K562 (cell line): ENCODE measurements around the gene HMCN1.

Experiments
- GATAD2B ChIP-seq: fragments of 450-650 bp; IDR thresholded peaks from 2 replicates; pipeline ENCODE4 v1.6.1; 2017; ENCODE audit warnings: mild to moderate bottlenecking, borderline replicate concordance
- POLR2A ChIP-seq: fragments of 450-650 bp; conservative IDR thresholded peaks from 2 replicates; pipeline ENCODE4 v1.6.1; 2016
- POLR2AphosphoS2 ChIP-seq: IDR thresholded peaks from 2 replicates; pipeline ENCODE4 v1.6.1; 2012; ENCODE audit warnings: low read length, improper control_type of control experiment
- TCF7L2 ChIP-seq: fragments of 150-350 bp; IDR thresholded peaks from 2 replicates; pipeline ENCODE4 v1.6.1; 2016; ENCODE audit warnings: low read depth, mild to moderate bottlenecking, low read length, moderate library complexity
- TEAD4 ChIP-seq, 2 experiments: sonication (generic) in 1 of 2; formaldehyde crosslinking in 1 of 2; IDR thresholded peaks; 2 replicates each; pipeline versions ENCODE4 v1.6.1 to v1.8.0; 2012 to 2022; ENCODE audit warnings: borderline replicate concordance in 1 of 2, inconsistent platforms in 1 of 2, low read length in 1 of 2, mild to moderate bottlenecking in 1 of 2, missing genetic modification reagents in 1 of 2
- ZNF24 ChIP-seq: fragments of 450-650 bp; IDR thresholded peaks from 2 replicates; pipeline ENCODE4 v1.6.1; 2016
- ZNF766 ChIP-seq: fragments of 200-800 bp; sonication (Bioruptor generic); conservative IDR thresholded peaks from 2 replicates; pipeline ENCODE4 v1.6.1; 2016; ENCODE audit warnings: missing genetic modification characterization, missing compliant biosample characterization
- TF ChIP-seq, protein P1 (sequence below), 2 experiments: fragments of 450-650 bp; formaldehyde crosslinking in 1 of 2; IDR thresholded peaks; 2 replicates each; pipeline versions ENCODE4 v1.4.0 to v1.6.1; 2014 to 2020; ENCODE audit warnings: mild to moderate bottlenecking in 2 of 2, borderline replicate concordance in 1 of 2, low read depth in 1 of 2
- TF ChIP-seq, protein P2 (sequence below), 3 experiments: IDR thresholded peaks in 2 of 3; conservative IDR thresholded peaks in 1 of 3; 2 replicates each; pipeline ENCODE4 v1.5.1; 2011 to 2012; ENCODE audit warnings: low read length in 3 of 3, mild to moderate bottlenecking in 3 of 3, control low read depth in 2 of 3, improper control_type of control experiment in 1 of 3, inconsistent platforms in 1 of 3, low read depth in 1 of 3, mixed read lengths in 1 of 3, moderate library complexity in 1 of 3; ENCODE audit not compliant: insufficient read depth in 2 of 3
- TF ChIP-seq, protein P3 (sequence below): sonication (generic); formaldehyde crosslinking; IDR thresholded peaks from 2 replicates; pipeline ENCODE4 v1.9.0; 2022; ENCODE audit warnings: mild to moderate bottlenecking, missing genetic modification reagents
- TF ChIP-seq, protein P4 (sequence below), 2 experiments: fragments of 450-650 bp in 1 of 2; sonication (generic) in 1 of 2; formaldehyde crosslinking in 1 of 2; IDR thresholded peaks in 1 of 2; conservative IDR thresholded peaks in 1 of 2; 2 replicates each; pipeline versions ENCODE4 v1.6.1 to v1.8.1; 2016 to 2023; ENCODE audit warnings: mild to moderate bottlenecking in 2 of 2, moderate library complexity in 2 of 2, inconsistent platforms in 1 of 2, missing genetic modification reagents in 1 of 2
- TF ChIP-seq, protein P5 (sequence below): sonication (generic); formaldehyde crosslinking; IDR thresholded peaks from 2 replicates; pipeline ENCODE4 v1.8.0; 2022; ENCODE audit warnings: mild to moderate bottlenecking, missing genetic modification reagents, borderline replicate concordance
- TF ChIP-seq, protein P6 (sequence below): sonication (generic); formaldehyde crosslinking; IDR thresholded peaks from 2 replicates; pipeline ENCODE4 v1.8.1; 2023; ENCODE audit warnings: mild to moderate bottlenecking, missing genetic modification reagents

DNA sequence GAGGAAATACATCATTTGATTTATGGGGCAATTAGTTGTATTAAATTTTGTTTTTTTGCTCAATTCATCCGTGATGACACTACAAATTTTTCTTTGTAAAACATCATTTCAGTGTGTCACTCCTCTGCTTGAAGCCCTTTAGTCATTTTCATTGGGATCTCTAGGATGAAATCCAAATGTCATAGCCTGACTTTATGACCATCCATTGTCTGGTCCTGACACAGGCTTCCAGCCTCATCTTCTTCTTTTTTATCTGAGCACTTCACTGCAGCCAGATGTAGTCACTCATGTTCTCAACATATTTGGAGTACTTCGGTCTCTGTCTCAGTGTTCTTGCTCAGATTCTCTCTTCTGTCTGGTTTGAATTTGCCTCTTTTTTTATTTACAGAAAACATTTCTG, 173.1 kb downstream of the HMCN1 start:
- TF ChIP-seq POLR2A = no peak
- TF ChIP-seq, protein P1, sequence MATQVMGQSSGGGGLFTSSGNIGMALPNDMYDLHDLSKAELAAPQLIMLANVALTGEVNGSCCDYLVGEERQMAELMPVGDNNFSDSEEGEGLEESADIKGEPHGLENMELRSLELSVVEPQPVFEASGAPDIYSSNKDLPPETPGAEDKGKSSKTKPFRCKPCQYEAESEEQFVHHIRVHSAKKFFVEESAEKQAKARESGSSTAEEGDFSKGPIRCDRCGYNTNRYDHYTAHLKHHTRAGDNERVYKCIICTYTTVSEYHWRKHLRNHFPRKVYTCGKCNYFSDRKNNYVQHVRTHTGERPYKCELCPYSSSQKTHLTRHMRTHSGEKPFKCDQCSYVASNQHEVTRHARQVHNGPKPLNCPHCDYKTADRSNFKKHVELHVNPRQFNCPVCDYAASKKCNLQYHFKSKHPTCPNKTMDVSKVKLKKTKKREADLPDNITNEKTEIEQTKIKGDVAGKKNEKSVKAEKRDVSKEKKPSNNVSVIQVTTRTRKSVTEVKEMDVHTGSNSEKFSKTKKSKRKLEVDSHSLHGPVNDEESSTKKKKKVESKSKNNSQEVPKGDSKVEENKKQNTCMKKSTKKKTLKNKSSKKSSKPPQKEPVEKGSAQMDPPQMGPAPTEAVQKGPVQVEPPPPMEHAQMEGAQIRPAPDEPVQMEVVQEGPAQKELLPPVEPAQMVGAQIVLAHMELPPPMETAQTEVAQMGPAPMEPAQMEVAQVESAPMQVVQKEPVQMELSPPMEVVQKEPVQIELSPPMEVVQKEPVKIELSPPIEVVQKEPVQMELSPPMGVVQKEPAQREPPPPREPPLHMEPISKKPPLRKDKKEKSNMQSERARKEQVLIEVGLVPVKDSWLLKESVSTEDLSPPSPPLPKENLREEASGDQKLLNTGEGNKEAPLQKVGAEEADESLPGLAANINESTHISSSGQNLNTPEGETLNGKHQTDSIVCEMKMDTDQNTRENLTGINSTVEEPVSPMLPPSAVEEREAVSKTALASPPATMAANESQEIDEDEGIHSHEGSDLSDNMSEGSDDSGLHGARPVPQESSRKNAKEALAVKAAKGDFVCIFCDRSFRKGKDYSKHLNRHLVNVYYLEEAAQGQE (IDR thresholded peaks at IDR 0.05; ENCODE audit: borderline replicate concordance) = no peak
- TF ChIP-seq, protein P1 (CRISPR knock-in tag; IDR thresholded peaks at IDR 0.05; ENCODE audit: low read depth) = no peak
- TF ChIP-seq ZNF766 = no peak
- TF ChIP-seq, protein P2, sequence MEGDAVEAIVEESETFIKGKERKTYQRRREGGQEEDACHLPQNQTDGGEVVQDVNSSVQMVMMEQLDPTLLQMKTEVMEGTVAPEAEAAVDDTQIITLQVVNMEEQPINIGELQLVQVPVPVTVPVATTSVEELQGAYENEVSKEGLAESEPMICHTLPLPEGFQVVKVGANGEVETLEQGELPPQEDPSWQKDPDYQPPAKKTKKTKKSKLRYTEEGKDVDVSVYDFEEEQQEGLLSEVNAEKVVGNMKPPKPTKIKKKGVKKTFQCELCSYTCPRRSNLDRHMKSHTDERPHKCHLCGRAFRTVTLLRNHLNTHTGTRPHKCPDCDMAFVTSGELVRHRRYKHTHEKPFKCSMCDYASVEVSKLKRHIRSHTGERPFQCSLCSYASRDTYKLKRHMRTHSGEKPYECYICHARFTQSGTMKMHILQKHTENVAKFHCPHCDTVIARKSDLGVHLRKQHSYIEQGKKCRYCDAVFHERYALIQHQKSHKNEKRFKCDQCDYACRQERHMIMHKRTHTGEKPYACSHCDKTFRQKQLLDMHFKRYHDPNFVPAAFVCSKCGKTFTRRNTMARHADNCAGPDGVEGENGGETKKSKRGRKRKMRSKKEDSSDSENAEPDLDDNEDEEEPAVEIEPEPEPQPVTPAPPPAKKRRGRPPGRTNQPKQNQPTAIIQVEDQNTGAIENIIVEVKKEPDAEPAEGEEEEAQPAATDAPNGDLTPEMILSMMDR (IDR thresholded peaks at IDR 0.05 in 2 of 3, conservative IDR thresholded peaks at IDR 0.05 in 1 of 3; ENCODE audit: insufficient read depth in 2 of 3, low read depth in 1 of 3, low read length in 3 of 3) = no peak
- TF ChIP-seq, protein P3, sequence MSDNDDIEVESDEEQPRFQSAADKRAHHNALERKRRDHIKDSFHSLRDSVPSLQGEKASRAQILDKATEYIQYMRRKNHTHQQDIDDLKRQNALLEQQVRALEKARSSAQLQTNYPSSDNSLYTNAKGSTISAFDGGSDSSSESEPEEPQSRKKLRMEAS (CRISPR knock-in tag) = no peak
- TF ChIP-seq GATAD2B = no peak
- TF ChIP-seq TCF7L2 = no peak
- no peak for TF ChIP-seq TEAD4 (IDR thresholded peaks at IDR 0.05; ENCODE audit: low read length)
- TF ChIP-seq TEAD4 (CRISPR knock-in tag; IDR thresholded peaks at IDR 0.05; ENCODE audit: borderline replicate concordance) = no peak
- TF ChIP-seq, protein P4, sequence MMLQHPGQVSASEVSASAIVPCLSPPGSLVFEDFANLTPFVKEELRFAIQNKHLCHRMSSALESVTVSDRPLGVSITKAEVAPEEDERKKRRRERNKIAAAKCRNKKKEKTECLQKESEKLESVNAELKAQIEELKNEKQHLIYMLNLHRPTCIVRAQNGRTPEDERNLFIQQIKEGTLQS (IDR thresholded peaks at IDR 0.05) = no peak
- TF ChIP-seq, protein P4 (CRISPR knock-in tag; conservative IDR thresholded peaks at IDR 0.05) = no peak
- TF ChIP-seq, protein P5, sequence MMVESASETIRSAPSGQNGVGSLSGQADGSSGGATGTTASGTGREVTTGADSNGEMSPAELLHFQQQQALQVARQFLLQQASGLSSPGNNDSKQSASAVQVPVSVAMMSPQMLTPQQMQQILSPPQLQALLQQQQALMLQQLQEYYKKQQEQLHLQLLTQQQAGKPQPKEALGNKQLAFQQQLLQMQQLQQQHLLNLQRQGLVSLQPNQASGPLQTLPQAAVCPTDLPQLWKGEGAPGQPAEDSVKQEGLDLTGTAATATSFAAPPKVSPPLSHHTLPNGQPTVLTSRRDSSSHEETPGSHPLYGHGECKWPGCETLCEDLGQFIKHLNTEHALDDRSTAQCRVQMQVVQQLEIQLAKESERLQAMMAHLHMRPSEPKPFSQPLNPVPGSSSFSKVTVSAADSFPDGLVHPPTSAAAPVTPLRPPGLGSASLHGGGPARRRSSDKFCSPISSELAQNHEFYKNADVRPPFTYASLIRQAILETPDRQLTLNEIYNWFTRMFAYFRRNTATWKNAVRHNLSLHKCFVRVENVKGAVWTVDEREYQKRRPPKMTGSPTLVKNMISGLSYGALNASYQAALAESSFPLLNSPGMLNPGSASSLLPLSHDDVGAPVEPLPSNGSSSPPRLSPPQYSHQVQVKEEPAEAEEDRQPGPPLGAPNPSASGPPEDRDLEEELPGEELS (CRISPR knock-in tag) = no peak
- no peak for TF ChIP-seq ZNF24
- no peak for TF ChIP-seq POLR2AphosphoS2
- TF ChIP-seq, protein P6, sequence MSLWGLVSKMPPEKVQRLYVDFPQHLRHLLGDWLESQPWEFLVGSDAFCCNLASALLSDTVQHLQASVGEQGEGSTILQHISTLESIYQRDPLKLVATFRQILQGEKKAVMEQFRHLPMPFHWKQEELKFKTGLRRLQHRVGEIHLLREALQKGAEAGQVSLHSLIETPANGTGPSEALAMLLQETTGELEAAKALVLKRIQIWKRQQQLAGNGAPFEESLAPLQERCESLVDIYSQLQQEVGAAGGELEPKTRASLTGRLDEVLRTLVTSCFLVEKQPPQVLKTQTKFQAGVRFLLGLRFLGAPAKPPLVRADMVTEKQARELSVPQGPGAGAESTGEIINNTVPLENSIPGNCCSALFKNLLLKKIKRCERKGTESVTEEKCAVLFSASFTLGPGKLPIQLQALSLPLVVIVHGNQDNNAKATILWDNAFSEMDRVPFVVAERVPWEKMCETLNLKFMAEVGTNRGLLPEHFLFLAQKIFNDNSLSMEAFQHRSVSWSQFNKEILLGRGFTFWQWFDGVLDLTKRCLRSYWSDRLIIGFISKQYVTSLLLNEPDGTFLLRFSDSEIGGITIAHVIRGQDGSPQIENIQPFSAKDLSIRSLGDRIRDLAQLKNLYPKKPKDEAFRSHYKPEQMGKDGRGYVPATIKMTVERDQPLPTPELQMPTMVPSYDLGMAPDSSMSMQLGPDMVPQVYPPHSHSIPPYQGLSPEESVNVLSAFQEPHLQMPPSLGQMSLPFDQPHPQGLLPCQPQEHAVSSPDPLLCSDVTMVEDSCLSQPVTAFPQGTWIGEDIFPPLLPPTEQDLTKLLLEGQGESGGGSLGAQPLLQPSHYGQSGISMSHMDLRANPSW = no peak
